Fibroblast of lung (primary cell): ENCODE data around the gene CCDC142. TPM values are rescaled to one million over a fixed set of nuclear protein-coding genes. Genes with fewer than 3 reads are reported as not detected.
"Not testable (repeated sequence)": the region's sequence is repeated elsewhere in the genome, so short reads cannot be mapped to it uniquely, and the experiment has no call there.

ENCODE experiments used
- DNase-seq, 2 donors: peaks; one replicate each; pipeline versions ENCODE4 v3.0.0 to v3.0.0-alpha.2; 2010; ENCODE audit warnings: low read depth in 2 of 2
- H2AFZ ChIP-seq: 2 replicates; pipeline ENCODE4 v1.5.1; 2012; ENCODE audit warnings: low read length, control low read depth, inconsistent platforms
- H3K27ac ChIP-seq: 2 replicates; pipeline ENCODE4 v1.5.1; 2011; ENCODE audit warnings: low read length, control low read depth; ENCODE audit not compliant: insufficient read depth
- H3K27me3 ChIP-seq: 2 replicates; pipeline ENCODE4 v1.5.1; 2011; ENCODE audit warnings: mild to moderate bottlenecking, low read length; ENCODE audit not compliant: control insufficient read depth, insufficient read depth
- H3K36me3 ChIP-seq: 2 replicates; pipeline ENCODE4 v1.5.1; 2011; ENCODE audit warnings: low read length; ENCODE audit not compliant: control insufficient read depth, insufficient read depth
- H3K4me1 ChIP-seq: 2 replicates; pipeline ENCODE4 v1.5.1; 2011; ENCODE audit warnings: low read length; ENCODE audit not compliant: control insufficient read depth, insufficient read depth; ENCODE audit errors: extremely low read depth
- H3K4me2 ChIP-seq: 2 replicates; pipeline ENCODE4 v1.5.1; 2011; ENCODE audit warnings: low read length, control low read depth; ENCODE audit not compliant: insufficient read depth; ENCODE audit errors: extremely low read depth
- H3K4me3 ChIP-seq, 4 experiments: fragments of 200-600 bp in 1 of 4; sonication (generic) in 1 of 4; replicated peaks in 1 of 4; 2 replicates each; pipeline ENCODE4 v1.5.1; 2011 to 2016; ENCODE audit warnings: low read length in 4 of 4, low read depth in 3 of 4, mild to moderate bottlenecking in 3 of 4, control low read depth in 2 of 4, inconsistent platforms in 1 of 4, mixed read lengths in 1 of 4; ENCODE audit not compliant: insufficient read depth in 1 of 4; ENCODE audit errors: control extremely low read depth in 1 of 4
- H3K79me2 ChIP-seq: 2 replicates; pipeline ENCODE4 v1.5.1; 2012; ENCODE audit warnings: mild to moderate bottlenecking, low read length, inconsistent platforms; ENCODE audit not compliant: control insufficient read depth, insufficient read depth
- H3K9ac ChIP-seq: 2 replicates; pipeline ENCODE4 v1.5.1; 2011; ENCODE audit warnings: mild to moderate bottlenecking, low read length, control low read depth; ENCODE audit not compliant: insufficient read depth
- H3K9me3 ChIP-seq: 2 replicates; pipeline ENCODE4 v1.5.1; 2012; ENCODE audit warnings: low read depth, low read length; ENCODE audit not compliant: control insufficient read depth, insufficient read depth
- H4K20me1 ChIP-seq: 2 replicates; pipeline ENCODE4 v1.5.1; 2011; ENCODE audit warnings: low read length; ENCODE audit not compliant: control insufficient read depth, insufficient read depth; ENCODE audit errors: extremely low read depth
- EZH2 ChIP-seq: IDR thresholded peaks from 2 replicates; pipeline ENCODE4 v1.5.1; 2012; ENCODE audit warnings: low read length, control low read depth, mild to moderate bottlenecking; ENCODE audit errors: missing control alignments
- polyA plus RNA-seq, 2 donors: library from polyadenylated mRNA; depleted of rRNA in 1 of 2; stranded (reverse) in 1 of 2; unstranded in 1 of 2; fragments of >200 nt; gene quantifications; 2 replicates each; pipeline ENCODE4 v1.2.1, GENCODE V29; 2011 to 2012; ENCODE audit warnings: missing spikeins in 1 of 2
- total RNA-seq: library from RNA; depleted of rRNA; stranded (reverse); fragments of >200 nt; gene quantifications from 2 replicates; pipeline ENCODE4 v1.2.1, GENCODE V29; 2014
- TF ChIP-seq, protein P1 (sequence below), 2 donors: IDR thresholded peaks in 1 of 2; conservative IDR thresholded peaks in 1 of 2; 1 replicate in 1 of 2; 2 replicates in 1 of 2; pipeline ENCODE4 v1.5.1; 2011 to 2012; ENCODE audit warnings: low read length in 2 of 2, control low read depth in 1 of 2, inconsistent platforms in 1 of 2, low read depth in 1 of 2, mild to moderate bottlenecking in 1 of 2

CCDC142 gene
- total and polyA plus RNA-seq, 2 donors (not counting 1 experiment from before 2014, with no cell fraction given), result 3.8 to 21.3 TPM

DNA sequence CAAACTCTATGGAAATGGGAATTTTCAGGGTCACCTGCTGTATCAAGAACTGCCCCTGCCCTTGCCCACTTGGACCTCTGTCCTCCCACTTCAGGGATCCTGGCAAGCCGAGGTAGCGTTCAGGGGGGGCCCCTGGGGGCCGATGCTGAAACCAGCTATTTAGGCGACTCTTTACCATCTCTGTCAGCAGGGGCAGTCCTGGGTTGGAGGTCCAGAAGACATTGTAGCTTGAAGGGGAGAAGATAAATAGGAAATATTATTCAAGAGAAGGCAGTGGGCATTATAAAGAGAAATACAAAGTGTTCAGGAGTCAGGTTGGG lies 20.1 kb downstream of the CCDC142 start:
- Histone ChIP-seq H3K79me2 (peaks cover 13% of the 10 kb centered on the region), H3K27me3 (no peaks in the 10 kb centered on the region), H3K4me1 (peaks cover 5% of the 10 kb centered on the region), H3K9me3 (no peaks in the 10 kb centered on the region), H3K27ac (no peak overlapping the region), H3K4me2 (no peak overlapping the region), H3K36me3 (peaks cover 15% of the 10 kb centered on the region), H3K9ac (no peak overlapping the region), H2AFZ (no peak overlapping the region), H4K20me1 (no peaks in the 10 kb centered on the region), H3K4me3 (no peak overlapping the region)
- DNase-seq, result no peak
- TF ChIP-seq EZH2, result no peak
- TF ChIP-seq, protein P1, sequence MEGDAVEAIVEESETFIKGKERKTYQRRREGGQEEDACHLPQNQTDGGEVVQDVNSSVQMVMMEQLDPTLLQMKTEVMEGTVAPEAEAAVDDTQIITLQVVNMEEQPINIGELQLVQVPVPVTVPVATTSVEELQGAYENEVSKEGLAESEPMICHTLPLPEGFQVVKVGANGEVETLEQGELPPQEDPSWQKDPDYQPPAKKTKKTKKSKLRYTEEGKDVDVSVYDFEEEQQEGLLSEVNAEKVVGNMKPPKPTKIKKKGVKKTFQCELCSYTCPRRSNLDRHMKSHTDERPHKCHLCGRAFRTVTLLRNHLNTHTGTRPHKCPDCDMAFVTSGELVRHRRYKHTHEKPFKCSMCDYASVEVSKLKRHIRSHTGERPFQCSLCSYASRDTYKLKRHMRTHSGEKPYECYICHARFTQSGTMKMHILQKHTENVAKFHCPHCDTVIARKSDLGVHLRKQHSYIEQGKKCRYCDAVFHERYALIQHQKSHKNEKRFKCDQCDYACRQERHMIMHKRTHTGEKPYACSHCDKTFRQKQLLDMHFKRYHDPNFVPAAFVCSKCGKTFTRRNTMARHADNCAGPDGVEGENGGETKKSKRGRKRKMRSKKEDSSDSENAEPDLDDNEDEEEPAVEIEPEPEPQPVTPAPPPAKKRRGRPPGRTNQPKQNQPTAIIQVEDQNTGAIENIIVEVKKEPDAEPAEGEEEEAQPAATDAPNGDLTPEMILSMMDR (conservative IDR thresholded peaks at IDR 0.05 in 1 of 2, IDR thresholded peaks at IDR 0.05 in 1 of 2; ENCODE audit: low read depth in 1 of 2, low read length in 2 of 2), result no peak

DNA sequence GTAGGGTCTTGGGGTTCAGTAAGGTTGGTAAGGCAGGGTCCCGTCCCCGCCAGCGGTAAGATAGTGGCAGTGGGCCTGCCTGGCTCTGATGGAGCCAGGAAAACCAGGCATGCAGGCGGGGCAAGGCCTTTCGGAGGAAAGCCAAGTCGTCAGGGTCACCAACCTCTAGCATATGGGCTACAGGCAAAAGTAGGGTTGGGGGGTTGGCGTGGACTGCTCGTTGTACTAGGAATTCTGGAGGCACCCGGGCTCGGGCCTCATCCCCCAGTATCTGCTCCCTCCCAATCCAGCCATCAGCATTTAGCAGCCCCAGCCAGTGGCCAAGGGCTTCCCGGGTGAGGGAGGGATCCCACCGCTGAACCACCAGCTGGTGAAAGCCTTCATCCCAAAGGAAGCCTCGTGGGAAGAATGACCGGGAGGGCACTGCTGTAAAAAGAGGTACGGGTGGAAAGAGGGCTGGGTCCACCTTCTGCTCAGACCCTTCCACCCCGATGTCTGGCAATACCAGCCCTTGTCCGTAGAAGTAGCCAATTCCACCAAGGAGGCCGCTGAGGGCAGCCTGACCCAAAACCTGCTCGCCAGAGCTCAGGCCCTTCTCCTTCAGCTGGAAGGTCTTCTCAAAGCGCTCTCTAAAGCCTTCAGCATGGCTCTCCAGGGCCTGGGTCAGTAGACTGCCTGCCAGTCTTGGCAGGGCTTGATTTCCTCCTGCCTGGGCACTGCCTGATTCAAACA lies 20.6 kb downstream of the CCDC142 start:
- Histone ChIP-seq H3K4me1 (peaks cover 5% of the 10 kb centered on the region), H4K20me1 (no peaks in the 10 kb centered on the region), H3K27me3 (no peaks in the 10 kb centered on the region), H3K4me2 (no peak overlapping the region), H3K4me3 (no peak overlapping the region), H3K9me3 (no peaks in the 10 kb centered on the region), H3K27ac (no peak overlapping the region), H3K36me3 (peaks cover 15% of the 10 kb centered on the region), H2AFZ (no peak overlapping the region), H3K9ac (no peak overlapping the region), H3K79me2 (peaks cover 13% of the 10 kb centered on the region)
- TF ChIP-seq, protein P1 (conservative IDR thresholded peaks at IDR 0.05 in 1 of 2, IDR thresholded peaks at IDR 0.05 in 1 of 2; ENCODE audit: low read depth in 1 of 2, low read length in 2 of 2), result no peak
- no peak for TF ChIP-seq EZH2
- DNase-seq, result no peak

- TF ChIP-seq EZH2, result no peak
- TF ChIP-seq, protein P1 (conservative IDR thresholded peaks at IDR 0.05 in 1 of 2, IDR thresholded peaks at IDR 0.05 in 1 of 2; ENCODE audit: low read depth in 1 of 2, low read length in 2 of 2), result peak in 1 of 2 donors; percentile 6
- Histone ChIP-seq H3K27ac (no peak overlapping the region), H3K9ac (no peak overlapping the region), H3K4me1 (peaks cover 9% of the 10 kb centered on the region), H3K36me3 (peaks cover 15% of the 10 kb centered on the region), H2AFZ (no peak overlapping the region), H3K9me3 (no peaks in the 10 kb centered on the region), H4K20me1 (no peaks in the 10 kb centered on the region), H3K4me2 (no peak overlapping the region), H3K27me3 (no peaks in the 10 kb centered on the region), H3K79me2 (peaks cover 13% of the 10 kb centered on the region), H3K4me3 (no peak overlapping the region)
- no peak for DNase-seq
These were observed 21.4 kb downstream of the CCDC142 start for GRCh38 chr2:74461187-74462053.

- DNase-seq, H3K4me3 ChIP-seq, H4K20me1 ChIP-seq, H3K9me3 ChIP-seq, H3K27me3 ChIP-seq, H3K27ac ChIP-seq, H3K9ac ChIP-seq, H2AFZ ChIP-seq, H3K4me2 ChIP-seq: not testable (repeated sequence)
- Histone ChIP-seq H3K36me3 (peaks cover 15% of the 10 kb centered on the region), H3K79me2 (peaks cover 15% of the 10 kb centered on the region), H3K4me1 (peaks cover 19% of the 10 kb centered on the region)
These were observed 22.6 kb downstream of the CCDC142 start for GRCh38 chr2:74460187-74460586.
